ENCODE data around the gene TNFRSF14. TPM values are rescaled to one million over a fixed set of nuclear protein-coding genes. Genes with fewer than 3 reads are reported as not detected.

Gene TNFRSF14
- total RNA-seq, 2 experiments from 2014 or later: 131 to 134 TPM

DNA sequence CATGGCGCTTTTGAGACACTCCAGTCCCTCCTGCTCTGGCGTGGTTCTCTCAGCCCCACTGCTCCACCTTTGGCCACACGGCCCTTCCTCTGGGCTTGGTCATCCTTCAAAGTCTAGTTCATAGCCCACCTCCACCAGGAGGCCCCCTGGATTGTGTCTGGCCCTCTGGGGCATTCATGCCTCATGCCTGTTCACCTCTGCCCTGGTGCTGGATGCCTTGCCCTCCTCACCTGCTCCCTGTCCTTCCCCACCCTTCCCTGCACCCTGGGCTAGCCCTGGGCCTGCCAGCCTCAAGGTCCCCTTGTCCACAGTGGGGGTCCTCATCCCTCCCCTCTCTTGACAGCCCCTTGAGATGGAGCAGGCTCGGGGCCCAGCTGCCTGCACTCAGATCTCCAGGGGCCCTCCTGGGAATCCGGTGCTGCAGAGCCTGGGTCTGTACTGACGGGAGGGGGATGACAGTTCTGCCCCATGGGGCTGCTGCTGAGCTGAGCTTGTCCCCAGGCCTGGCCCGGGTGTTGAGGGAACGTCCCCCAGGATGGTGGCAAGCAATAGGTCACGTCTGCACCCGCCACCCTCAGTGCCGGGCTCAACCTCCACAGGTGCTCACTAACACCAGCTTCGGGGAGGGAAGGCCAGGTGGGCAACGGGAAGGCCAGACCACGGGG lies 48.8 kb downstream of the TNFRSF14 start:
- peaks cover 3% of the 10 kb centered on the region for H3K27me3 Mint-ChIP-seq
- no peak overlapping the region for H3K4me3 Mint-ChIP-seq
- H3K4me1 Mint-ChIP-seq: no peaks in the 10 kb centered on the region
- ATAC-seq (ENCODE audit: low read depth) (no peak), DNase-seq (no peak)
- peaks cover 2% of the 10 kb centered on the region for H3K9me3 Mint-ChIP-seq
- POLR2A ChIA-PET: interaction anchor here (0.6 kb wide), 1 partner anchor 11 kb away, joined by 5 read pairs; no protein-coding TSS in a partner anchor
- no peak overlapping the region for H3K27ac Mint-ChIP-seq
- H3K36me3 Mint-ChIP-seq: no peaks in the 10 kb centered on the region

DNA sequence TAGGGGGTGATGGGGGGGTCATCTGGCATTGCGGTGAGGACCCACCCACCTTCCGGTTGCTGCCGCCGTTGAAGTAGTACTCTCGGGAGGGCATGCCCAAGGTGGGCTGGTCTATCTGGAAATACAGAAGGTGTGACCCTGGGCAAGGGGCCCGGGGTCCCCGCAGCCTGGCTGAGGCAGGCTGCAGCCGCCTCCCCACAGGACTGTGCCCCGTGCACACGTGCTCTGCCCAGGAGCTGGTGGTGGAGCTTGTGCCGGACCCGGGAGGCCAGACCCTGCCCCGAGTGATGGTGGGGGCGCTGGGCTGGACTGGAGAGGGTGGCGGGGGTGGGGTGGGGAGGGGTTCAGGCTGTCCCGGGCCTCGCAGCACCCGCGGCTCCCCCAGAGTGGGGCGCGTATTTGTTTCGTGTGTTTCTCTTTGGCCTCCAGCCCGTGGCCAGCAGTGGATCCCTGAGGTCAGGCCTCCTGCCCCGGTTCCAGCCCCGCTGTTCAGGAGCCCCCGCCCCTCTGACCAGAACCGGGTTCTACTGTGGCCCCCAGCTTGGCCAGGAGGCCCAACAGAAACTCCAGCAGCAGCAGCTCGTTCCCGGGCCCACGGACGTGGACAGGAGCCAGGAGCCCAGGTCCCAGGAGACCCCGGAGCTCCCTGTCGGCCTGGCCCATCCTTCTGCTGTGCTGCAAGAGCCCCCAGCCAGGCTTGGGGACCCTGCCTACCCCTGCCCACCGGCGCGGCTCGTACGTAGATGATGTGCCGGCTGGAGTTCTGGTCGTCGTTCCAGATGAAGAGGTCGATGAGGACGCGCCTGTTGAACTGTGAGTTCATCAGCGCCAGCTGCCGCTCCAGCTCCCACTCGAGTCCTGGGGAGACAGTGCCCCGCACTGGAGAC lies 49.6 kb downstream of the TNFRSF14 start:
- DNase-seq: no peak
- no peaks in the 10 kb centered on the region for H3K4me1 Mint-ChIP-seq
- POLR2A ChIA-PET: interaction anchor here (0.6 kb wide), 1 partner anchor 11 kb away, joined by 5 read pairs; no protein-coding TSS in a partner anchor
- H3K27ac Mint-ChIP-seq: no peak overlapping the region
- peaks cover 3% of the 10 kb centered on the region for H3K27me3 Mint-ChIP-seq
- no peak for ATAC-seq (ENCODE audit: low read depth)
- H3K9me3 Mint-ChIP-seq: peaks cover 2% of the 10 kb centered on the region
- H3K4me3 Mint-ChIP-seq: no peak overlapping the region
- H3K36me3 Mint-ChIP-seq: no peaks in the 10 kb centered on the region

DNA sequence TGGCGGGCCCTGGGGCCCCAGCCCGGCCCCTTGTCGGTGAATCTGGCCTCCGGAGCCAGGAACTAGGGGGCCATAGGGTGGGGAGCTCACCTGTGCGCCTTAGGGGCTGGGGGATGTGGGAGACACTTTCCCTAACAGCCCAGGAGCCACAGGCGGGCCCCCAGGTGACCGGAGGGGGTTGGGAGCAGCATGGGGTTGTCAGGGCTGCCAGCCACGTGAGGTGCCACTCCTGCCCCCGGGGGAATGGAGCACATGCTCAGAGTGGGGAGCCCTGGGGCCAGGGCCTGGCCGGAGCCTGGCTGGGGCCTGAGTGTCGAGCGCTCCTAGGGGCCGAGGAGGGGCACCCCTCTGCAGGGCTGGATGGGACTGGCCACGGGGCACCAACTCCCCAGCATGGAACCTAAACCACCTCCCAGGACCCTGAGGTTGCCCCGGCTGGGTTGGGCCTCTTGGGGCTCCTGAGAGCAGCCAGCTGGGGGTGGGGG lies 50.3 kb downstream of the TNFRSF14 start:
- POLR2A ChIA-PET: no interaction called here

DNA sequence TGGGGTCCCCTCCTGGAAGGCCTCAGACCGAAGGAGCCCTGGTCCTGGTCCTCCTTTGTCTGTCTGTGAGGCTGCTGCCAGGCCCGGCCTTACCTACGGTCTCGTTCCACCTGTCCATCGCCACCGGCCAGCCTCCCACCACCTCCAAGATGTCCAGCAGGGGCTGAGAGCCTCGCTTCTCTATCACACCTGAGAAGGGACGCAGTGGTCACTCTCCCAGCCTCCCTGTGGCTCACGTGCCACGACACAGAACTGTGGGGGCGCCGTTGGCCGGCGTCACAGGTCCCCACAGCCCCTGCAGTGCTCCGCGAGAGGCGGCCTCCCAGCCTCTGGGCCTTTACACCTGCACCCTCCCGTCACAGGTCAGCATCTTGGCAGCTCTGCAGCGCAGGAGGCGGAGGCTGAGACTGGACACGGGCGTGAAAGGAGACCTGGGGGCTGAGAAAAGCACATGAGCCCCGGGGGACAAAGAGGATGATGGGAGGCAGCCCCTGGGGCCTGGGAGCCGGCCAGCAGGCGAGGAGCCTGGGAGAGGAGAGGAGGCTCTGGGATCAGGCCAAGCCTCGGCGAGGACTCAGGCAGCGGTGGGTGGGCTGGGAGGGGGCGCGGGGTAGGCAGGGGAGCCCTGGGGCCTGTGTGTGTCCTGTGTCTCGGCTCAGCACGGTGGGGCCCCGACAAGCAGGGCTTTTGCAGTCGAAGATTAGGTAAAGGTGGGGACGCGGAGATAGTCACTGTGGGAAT lies 50.9 kb downstream of the TNFRSF14 start:
- Mint-ChIP-seq H3K27me3 (peaks cover 3% of the 10 kb centered on the region), H3K9me3 (peaks cover 2% of the 10 kb centered on the region), H3K36me3 (no peaks in the 10 kb centered on the region), H3K4me1 (no peaks in the 10 kb centered on the region), H3K27ac (no peak overlapping the region), H3K4me3 (no peak overlapping the region)
- no peak for ATAC-seq (ENCODE audit: low read depth)
- POLR2A ChIA-PET: no interaction called here
- DNase-seq: no peak

More for the DNA sequence above, 50.3 kb downstream of the TNFRSF14 start:
- Mint-ChIP-seq H3K9me3 (peaks cover 2% of the 10 kb centered on the region), H3K27ac (no peak overlapping the region), H3K27me3 (peaks cover 3% of the 10 kb centered on the region), H3K4me3 (no peak overlapping the region), H3K36me3 (no peaks in the 10 kb centered on the region), H3K4me1 (no peaks in the 10 kb centered on the region)
- no peak for DNase-seq
- ATAC-seq (ENCODE audit: low read depth): no peak

DNA sequence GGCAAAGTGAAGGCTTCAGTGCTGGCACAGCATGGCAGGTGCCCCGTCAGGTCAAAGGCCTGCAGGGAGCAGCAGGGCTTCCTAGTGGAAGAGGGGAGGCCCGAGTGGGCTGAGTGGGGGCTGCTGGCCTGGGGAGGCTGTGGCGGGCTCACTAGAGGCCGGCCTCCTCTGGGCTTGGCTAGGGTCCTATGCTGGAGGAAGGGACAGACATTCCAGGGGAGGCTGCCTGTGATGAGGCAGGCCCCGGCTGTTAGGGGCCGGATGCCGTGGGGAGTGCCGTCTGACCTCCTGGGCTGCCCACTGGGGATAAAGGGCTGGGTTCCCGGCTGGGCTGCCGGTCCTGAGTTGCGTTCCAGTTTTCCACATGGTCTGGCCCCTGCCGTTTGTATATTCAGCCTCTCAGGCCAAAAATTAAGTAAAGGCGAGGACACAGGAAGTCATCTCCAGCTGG lies 51.5 kb downstream of the TNFRSF14 start:
- POLR2A ChIA-PET: no interaction called here
- Mint-ChIP-seq H3K9me3 (peaks cover 2% of the 10 kb centered on the region), H3K36me3 (no peaks in the 10 kb centered on the region)

DNA sequence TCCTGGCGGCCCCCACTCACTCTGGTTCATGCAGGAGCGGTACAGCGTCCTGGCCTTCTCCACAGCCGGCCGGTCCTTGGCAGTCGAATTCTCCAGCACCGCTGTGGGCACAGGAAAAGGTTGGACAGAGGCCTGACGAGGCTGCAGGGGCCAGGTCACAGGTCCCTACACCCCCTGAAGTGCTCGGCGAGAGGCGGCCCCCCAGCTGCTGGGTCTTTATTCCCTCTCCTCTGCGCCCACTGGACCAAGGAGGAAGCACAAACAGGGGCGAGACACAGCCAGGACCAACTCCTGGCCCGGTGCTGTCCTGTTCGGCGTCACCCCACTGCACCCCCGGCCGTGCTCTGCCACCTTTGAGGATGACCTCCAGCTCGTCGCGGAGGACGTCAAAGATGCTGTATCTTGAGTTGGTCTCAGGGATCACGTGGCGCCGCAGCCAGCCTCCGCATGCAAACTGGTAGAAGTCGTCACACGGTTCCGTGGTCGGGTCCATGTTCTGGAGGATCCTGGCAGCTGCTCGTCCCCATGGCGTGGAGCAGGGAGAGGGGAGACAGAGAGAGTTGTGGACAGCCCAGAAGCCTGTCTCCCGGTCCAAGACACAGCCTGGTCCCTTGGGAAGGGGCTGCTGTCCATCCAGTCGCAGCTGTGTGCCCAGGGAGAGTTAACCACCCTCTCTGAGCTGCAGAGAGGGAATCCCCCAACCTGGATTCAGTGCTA lies 53.3 kb downstream of the TNFRSF14 start:
- Mint-ChIP-seq H3K36me3 (no peaks in the 10 kb centered on the region), H3K27me3 (no peaks in the 10 kb centered on the region), H3K4me3 (no peak overlapping the region), H3K27ac (no peak overlapping the region), H3K9me3 (peaks cover 9% of the 10 kb centered on the region), H3K4me1 (no peaks in the 10 kb centered on the region)
- DNase-seq (no peak), ATAC-seq (ENCODE audit: low read depth) (no peak)
- POLR2A ChIA-PET: no interaction called here

More for the DNA sequence above, 51.5 kb downstream of the TNFRSF14 start:
- Mint-ChIP-seq H3K4me1 (no peaks in the 10 kb centered on the region), H3K4me3 (no peak overlapping the region), H3K27ac (no peak overlapping the region), H3K27me3 (peaks cover 2% of the 10 kb centered on the region)
- ATAC-seq (ENCODE audit: low read depth) (no peak), DNase-seq (no peak)

DNA sequence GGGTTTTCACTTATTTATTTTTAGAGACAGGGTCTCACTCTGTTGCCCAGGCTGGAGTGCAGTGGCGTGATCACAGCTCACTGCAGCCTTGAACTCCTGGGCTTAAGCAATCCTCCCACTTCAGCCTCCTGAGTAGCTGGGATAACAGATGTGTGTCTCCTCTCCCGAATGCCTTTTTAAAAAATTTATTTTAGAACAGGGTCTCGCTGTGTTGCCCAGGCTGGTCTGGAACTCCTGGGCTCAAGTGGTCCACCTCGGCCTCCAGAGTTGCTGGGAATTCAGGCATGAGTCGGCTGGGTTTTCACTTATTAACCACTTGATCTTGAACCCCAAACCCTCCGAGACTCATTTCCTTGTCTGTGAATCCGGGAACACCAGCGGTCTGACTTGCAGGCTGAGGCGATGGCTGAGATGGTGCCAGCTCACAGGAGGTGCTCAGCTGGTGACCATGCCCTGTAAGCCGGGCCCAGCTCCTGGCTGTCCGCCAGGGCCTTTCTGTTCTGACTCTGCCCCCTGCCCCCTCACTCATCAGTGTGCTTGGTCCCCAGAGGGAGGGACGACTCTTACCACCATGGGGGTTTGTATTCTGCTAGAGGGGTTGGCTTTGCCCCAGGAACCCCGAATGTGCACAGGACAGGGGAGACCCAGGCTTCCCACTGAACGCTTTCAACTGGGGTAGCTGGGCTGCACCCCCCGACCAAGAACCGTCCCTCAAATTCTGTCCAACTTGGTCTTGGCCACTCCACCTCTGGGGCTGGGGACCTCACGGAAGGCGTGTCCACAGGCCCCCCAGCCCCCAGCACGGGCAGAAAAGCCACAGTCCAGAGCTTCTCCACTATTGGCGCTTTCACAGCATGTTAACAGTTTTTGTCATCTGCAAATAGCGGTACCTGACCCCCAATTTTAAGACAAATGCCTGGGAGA lies 54.1 kb downstream of the TNFRSF14 start:
- no peak overlapping the region for H3K4me3 Mint-ChIP-seq
- POLR2A ChIA-PET: no interaction called here
- H3K27me3 Mint-ChIP-seq: no peaks in the 10 kb centered on the region
- H3K9me3 Mint-ChIP-seq: peaks cover 11% of the 10 kb centered on the region
- ATAC-seq (ENCODE audit: low read depth): no peak
- H3K4me1 Mint-ChIP-seq: no peaks in the 10 kb centered on the region
- H3K36me3 Mint-ChIP-seq: peaks cover 1% of the 10 kb centered on the region
- DNase-seq: no peak
- no peak overlapping the region for H3K27ac Mint-ChIP-seq

DNA sequence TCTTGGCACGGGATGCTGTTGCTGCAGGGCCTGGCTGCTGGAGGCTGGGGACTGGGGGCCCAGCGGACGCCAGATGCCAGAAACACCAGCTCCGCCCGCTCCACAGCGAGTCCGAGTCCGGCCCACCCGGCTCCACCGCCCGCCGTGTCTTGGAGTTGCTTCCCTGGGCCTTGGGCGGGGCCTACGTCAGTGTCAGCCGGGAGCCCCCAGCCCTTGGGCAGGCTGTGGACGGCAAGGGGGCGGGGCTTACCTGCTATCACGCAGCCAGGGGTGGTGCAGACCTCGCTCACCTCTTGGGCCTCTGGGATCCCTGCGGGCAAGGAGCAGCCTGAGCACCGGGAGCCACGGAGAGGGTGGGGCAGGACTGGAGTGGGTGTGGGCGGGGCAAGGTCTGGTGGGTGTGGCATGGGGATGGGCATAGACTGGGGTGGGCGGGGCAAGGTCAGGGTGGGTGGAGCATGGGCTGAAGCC lies 54.9 kb downstream of the TNFRSF14 start:
- ATAC-seq (ENCODE audit: low read depth) (no peak), DNase-seq (no peak)
- H3K4me3 Mint-ChIP-seq: no peak overlapping the region
- no peaks in the 10 kb centered on the region for H3K27me3 Mint-ChIP-seq
- POLR2A ChIA-PET: no interaction called here
- peaks cover 2% of the 10 kb centered on the region for H3K36me3 Mint-ChIP-seq
- H3K27ac Mint-ChIP-seq: no peak overlapping the region
- peaks cover under 1% of the 10 kb centered on the region for H3K4me1 Mint-ChIP-seq
- peaks cover 15% of the 10 kb centered on the region for H3K9me3 Mint-ChIP-seq

DNA sequence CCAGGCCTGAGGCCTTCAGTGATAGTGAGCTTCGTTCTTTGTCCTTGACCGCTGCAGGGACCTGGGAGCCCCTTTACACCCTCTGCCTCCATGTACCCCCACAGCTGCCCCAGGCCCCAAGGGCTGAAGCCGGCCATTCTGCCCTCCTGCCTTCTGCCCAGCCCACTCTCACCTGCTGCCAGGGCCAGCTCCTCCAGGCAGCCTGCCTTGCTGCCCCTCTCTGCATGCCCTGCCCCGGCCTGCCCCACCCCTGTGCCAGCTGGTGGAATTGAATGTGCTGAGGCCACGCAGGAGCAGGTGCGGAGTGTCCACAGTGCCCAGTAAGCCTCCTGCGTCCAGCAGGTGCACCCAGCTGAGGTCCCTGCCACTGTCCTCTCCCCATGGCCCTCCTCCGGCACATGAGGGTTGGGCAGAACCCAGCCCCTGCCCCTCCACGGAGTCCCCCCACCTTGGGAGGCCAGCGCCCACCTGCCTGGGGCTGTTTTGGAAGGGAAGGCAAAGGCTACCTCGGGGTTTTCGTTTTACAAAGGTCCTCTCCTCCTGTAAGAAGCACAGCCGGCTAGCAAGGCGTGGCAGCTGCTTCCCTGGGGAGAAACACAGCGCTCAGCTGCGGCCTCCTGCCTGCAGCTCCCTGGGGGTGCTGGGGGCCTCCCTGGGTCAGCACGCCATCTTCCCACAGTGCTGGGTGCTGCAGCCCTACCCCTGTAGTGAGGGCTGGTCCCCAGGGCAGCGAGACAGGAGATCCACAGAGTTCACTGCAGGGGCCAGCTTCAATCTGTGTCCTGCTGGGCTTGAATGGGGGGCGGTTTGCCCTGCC lies 55.7 kb downstream of the TNFRSF14 start:
- peaks cover 5% of the 10 kb centered on the region for H3K4me1 Mint-ChIP-seq
- POLR2A ChIA-PET: no interaction called here
- no peaks in the 10 kb centered on the region for H3K27me3 Mint-ChIP-seq
- peaks cover 2% of the 10 kb centered on the region for H3K36me3 Mint-ChIP-seq
- H3K9me3 Mint-ChIP-seq: peaks cover 21% of the 10 kb centered on the region
- no peak overlapping the region for H3K27ac Mint-ChIP-seq
- no peak for DNase-seq
- no peak overlapping the region for H3K4me3 Mint-ChIP-seq
- ATAC-seq (ENCODE audit: low read depth): no peak

DNA sequence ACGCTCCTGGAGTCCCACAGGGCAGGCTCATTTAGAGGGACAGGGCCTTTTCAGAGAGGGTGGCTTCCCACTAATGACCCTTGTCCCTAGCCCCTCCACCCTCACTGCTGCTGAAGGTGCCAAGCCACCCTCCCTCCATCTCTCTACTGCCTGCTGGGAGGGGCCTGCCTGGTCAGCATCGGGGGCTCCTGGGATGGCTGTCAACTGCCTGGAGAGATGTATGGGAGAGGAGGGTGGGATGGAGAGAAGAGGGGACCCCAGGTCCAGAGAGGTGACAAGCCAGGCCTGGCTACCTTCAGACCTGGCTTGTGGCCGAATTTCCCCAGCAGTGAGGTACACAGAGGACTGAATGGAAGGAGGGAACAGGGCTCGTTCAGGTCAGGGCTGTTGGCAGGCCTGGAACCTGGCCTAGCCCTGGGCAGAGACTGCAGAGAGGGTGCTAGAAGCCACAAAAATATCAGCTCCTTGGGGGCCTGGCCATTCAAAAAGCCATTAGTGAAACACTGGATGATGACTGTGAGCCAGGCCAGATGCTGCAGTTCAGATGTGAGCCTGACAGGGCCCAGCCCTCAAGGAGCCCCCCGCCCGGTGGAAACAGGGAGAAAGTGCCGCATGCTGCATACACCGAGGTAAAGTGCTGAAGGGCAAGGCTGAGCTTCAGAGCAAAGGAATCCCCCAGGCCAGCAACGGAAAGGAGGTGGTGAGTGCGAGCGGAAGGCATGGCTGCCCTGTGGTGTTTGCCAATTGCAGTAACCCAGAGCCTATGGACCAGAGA lies 56.6 kb downstream of the TNFRSF14 start:
- ATAC-seq (ENCODE audit: low read depth) (no peak), DNase-seq (no peak)
- Mint-ChIP-seq H3K4me3 (no peak overlapping the region), H3K27ac (no peak overlapping the region), H3K4me1 (peaks cover 5% of the 10 kb centered on the region), H3K9me3 (peaks cover 24% of the 10 kb centered on the region), H3K27me3 (no peaks in the 10 kb centered on the region), H3K36me3 (peaks cover 2% of the 10 kb centered on the region)
- POLR2A ChIA-PET: no interaction called here

Data from activated naive CD8-positive, alpha-beta T cell treated with anti-CD3 and anti-CD28 coated beads, Interleukin-2, amount 10 ng/mL, durations not matched to agents 7 days and 5 days (primary cell).